ENCODE measurements around the gene REXO4. TPM values are rescaled to one million over a fixed set of nuclear protein-coding genes. Genes with fewer than 3 reads are reported as not detected.

REXO4 gene
- total and polyA plus RNA-seq, 9 of the 15 experiments (the other 6 are each of a cell fraction or from before 2014, with no cell fraction given): 3.4 to 72.9 (median 31.1) TPM

- no peak for TF ChIP-seq ZFP36 (IDR thresholded peaks at IDR 0.05; ENCODE audit: low read depth, low read length, partially characterized antibody)
- no peak for TF ChIP-seq MXI1 (IDR thresholded peaks at IDR 0.05; ENCODE audit: low read depth, low read length)
- TF ChIP-seq ZNF707 (CRISPR knock-in tag; conservative IDR thresholded peaks at IDR 0.05): no peak
- TF ChIP-seq ARID3B (CRISPR knock-in tag; IDR thresholded peaks at IDR 0.05; ENCODE audit: borderline replicate concordance): no peak
- TF ChIP-seq SRF (CRISPR knock-in tag; IDR thresholded peaks at IDR 0.05): no peak
- no peak for TF ChIP-seq NFYB (IDR thresholded peaks at IDR 0.05; ENCODE audit: extremely low read depth, insufficient read length)
- TF ChIP-seq FIP1L1 (IDR thresholded peaks at IDR 0.05; ENCODE audit: low read depth, low read length, poor library complexity, severe bottlenecking): no peak
- no peak for TF ChIP-seq ZNF696 (CRISPR knock-in tag; conservative IDR thresholded peaks at IDR 0.05)
These were observed 41.9 kb upstream of the REXO4 start, which contains the start of gene CACFD1 (continued) for GRCh38 chr9:133459476-133460404.
